Activated B cell treated with CpG ODN at 0.5 μM for 24 hours (primary cell): ENCODE measurements around the gene KMT2E. TPM values are rescaled to one million over a fixed set of nuclear protein-coding genes. Genes with fewer than 3 reads are reported as not detected.

Experiments
- ATAC-seq: fragments of 200-7000 bp; cut with Tn5 transposase; one replicate; pipeline ENCODE4 v1.10.0; 2021; ENCODE audit warnings: low read depth, mild to moderate bottlenecking, moderate library complexity
- CTCF ChIA-PET: fragments of 350-600 bp; sonication (Branson Sonifier 250); formaldehyde crosslinking; loops from one replicate; lab custom pipeline; 2021; ENCODE audit warnings: antibody characterized with exemption; lab: Charles Lee
- POLR2A ChIA-PET: fragments of 350-600 bp; sonication (Branson Sonifier 250); formaldehyde crosslinking; loops from one replicate; lab custom pipeline; 2021; ENCODE audit warnings: antibody characterized with exemption; lab: Charles Lee
- DNase-seq: peaks from one replicate; pipeline ENCODE4 v3.0.0; 2022
- H3K27ac Mint-ChIP-seq: one replicate; pipeline ENCODE4 v1.8.0; 2020; ENCODE audit warnings: mixed read lengths
- H3K27me3 Mint-ChIP-seq: one replicate; pipeline ENCODE4 v1.8.0; 2021; ENCODE audit warnings: mixed read lengths
- H3K36me3 Mint-ChIP-seq: one replicate; pipeline ENCODE4 v1.8.0; 2021; ENCODE audit warnings: low read depth, mixed read lengths
- H3K4me1 Mint-ChIP-seq: one replicate; pipeline ENCODE4 v1.8.0; 2021; ENCODE audit warnings: mixed read lengths
- H3K4me3 Mint-ChIP-seq: one replicate; pipeline ENCODE4 v1.8.0; 2020; ENCODE audit warnings: mild to moderate bottlenecking, mixed read lengths
- H3K9me3 Mint-ChIP-seq: one replicate; pipeline ENCODE4 v1.8.0; 2020; ENCODE audit warnings: mixed read lengths
- intact Hi-C: fragments of 100-400 bp; cut with micrococcal nuclease; formaldehyde crosslinking; loops from one replicate; pipeline ENCODE4 v1.15.1; 2024
- total RNA-seq: library from RNA; stranded (reverse); gene quantifications from 2 replicates; pipeline ENCODE4 v1.2.3, GENCODE V29; 2022
- TF ChIP-seq, protein P1 (sequence below): fragments of 200-600 bp; IDR thresholded peaks from one replicate; pipeline ENCODE4 v1.8.0; 2022; ENCODE audit warnings: antibody characterized with exemption, mild to moderate bottlenecking

KMT2E gene
- total RNA-seq, 1 donor from 2014 or later: 183 TPM

DNA sequence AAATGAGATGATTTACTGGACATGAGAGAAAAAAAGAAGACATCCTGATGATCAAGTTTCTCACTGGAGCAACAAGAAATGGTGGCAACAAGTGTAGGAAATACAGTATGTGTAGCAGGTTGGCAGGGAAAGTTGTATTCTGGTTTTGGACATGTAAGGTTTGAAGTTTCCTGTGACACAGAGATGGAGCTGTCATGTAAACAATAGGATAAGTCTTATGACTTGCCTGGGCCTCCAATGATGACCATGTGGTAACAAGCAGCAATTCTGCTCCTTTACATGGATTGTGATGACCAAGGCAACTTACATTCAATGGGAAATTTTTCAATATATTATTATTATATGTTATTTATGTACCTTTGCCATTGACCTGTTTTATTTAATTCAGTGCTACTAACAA, 125.4 kb downstream of the KMT2E start:
- H3K27me3 Mint-ChIP-seq: no peaks in the 10 kb centered on the region
- H3K9me3 Mint-ChIP-seq: no peaks in the 10 kb centered on the region
- H3K4me1 Mint-ChIP-seq: no peaks in the 10 kb centered on the region
- no peak for ATAC-seq
- H3K27ac Mint-ChIP-seq: no peak overlapping the region
- H3K4me3 Mint-ChIP-seq: no peak overlapping the region
- TF ChIP-seq, protein P1, sequence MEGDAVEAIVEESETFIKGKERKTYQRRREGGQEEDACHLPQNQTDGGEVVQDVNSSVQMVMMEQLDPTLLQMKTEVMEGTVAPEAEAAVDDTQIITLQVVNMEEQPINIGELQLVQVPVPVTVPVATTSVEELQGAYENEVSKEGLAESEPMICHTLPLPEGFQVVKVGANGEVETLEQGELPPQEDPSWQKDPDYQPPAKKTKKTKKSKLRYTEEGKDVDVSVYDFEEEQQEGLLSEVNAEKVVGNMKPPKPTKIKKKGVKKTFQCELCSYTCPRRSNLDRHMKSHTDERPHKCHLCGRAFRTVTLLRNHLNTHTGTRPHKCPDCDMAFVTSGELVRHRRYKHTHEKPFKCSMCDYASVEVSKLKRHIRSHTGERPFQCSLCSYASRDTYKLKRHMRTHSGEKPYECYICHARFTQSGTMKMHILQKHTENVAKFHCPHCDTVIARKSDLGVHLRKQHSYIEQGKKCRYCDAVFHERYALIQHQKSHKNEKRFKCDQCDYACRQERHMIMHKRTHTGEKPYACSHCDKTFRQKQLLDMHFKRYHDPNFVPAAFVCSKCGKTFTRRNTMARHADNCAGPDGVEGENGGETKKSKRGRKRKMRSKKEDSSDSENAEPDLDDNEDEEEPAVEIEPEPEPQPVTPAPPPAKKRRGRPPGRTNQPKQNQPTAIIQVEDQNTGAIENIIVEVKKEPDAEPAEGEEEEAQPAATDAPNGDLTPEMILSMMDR: no peak
- intact Hi-C loops: no loop called here
- DNase-seq: no peak
- CTCF ChIA-PET: no interaction called here
- POLR2A ChIA-PET: no interaction called here
- H3K36me3 Mint-ChIP-seq: peaks cover 75% of the 10 kb centered on the region

DNA sequence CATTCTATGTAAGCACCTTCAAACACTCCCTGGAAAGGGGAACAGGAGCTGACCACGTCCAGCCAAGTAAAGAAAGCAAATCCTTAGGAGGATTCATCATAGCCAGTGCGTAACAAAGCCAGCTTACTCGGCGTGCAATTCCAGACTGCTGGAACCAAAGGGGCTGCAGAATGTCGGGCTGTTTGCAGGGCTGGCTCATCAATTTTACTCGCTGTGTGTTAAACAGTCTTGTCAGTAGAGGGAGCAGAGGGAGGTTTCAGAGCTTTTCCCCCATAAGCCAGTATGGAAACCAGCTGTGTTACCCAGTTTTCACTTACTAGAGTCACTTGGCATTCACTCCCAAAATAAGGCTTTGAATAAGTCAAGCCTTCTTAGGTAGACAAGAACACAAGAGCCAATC, 127.1 kb downstream of the KMT2E start:
- Mint-ChIP-seq H3K27me3 (no peaks in the 10 kb centered on the region), H3K27ac (no peak overlapping the region), H3K4me3 (no peak overlapping the region), H3K9me3 (no peaks in the 10 kb centered on the region), H3K4me1 (no peaks in the 10 kb centered on the region), H3K36me3 (peaks cover 76% of the 10 kb centered on the region)
- DNase-seq (no peak), ATAC-seq (no peak)
- intact Hi-C loops: loop anchor here (1.0 to 5.0 kb wide), 3 partner anchors 196 to 347 kb away; no protein-coding TSS in a partner anchor
- POLR2A ChIA-PET: interaction anchor here (0.6 kb wide), 1 partner anchor 248 kb away, joined by 5 read pairs; the partner anchor contains the start of gene SRPK2
- TF ChIP-seq, protein P1: no peak
- CTCF ChIA-PET: interaction anchor here (0.6 to 1.5 kb wide), 5 partner anchors 59 to 1986 kb away, joined by 3 to 7 read pairs (median 4); no protein-coding TSS in a partner anchor

GRCh38 chr7:105149827-105150226, 135.8 kb downstream of the KMT2E start:
- DNase-seq (no peak), ATAC-seq (no peak)
- H3K4me3 Mint-ChIP-seq: no peak overlapping the region
- H3K4me1 Mint-ChIP-seq: no peaks in the 10 kb centered on the region
- POLR2A ChIA-PET: interaction anchor here (0.6 kb wide), 1 partner anchor 962 kb away, joined by 4 read pairs; the partner anchor contains the start of gene SYPL1
- H3K36me3 Mint-ChIP-seq: peaks cover 52% of the 10 kb centered on the region
- CTCF ChIA-PET: no interaction called here
- intact Hi-C loops: no loop called here
- no peaks in the 10 kb centered on the region for H3K9me3 Mint-ChIP-seq
- H3K27me3 Mint-ChIP-seq: no peaks in the 10 kb centered on the region
- TF ChIP-seq, protein P1: no peak
- H3K27ac Mint-ChIP-seq: no peak overlapping the region

GRCh38 chr7:105151152-105151551, 137.1 kb downstream of the KMT2E start:
- TF ChIP-seq, protein P1: no peak
- H3K9me3 Mint-ChIP-seq: no peaks in the 10 kb centered on the region

DNA sequence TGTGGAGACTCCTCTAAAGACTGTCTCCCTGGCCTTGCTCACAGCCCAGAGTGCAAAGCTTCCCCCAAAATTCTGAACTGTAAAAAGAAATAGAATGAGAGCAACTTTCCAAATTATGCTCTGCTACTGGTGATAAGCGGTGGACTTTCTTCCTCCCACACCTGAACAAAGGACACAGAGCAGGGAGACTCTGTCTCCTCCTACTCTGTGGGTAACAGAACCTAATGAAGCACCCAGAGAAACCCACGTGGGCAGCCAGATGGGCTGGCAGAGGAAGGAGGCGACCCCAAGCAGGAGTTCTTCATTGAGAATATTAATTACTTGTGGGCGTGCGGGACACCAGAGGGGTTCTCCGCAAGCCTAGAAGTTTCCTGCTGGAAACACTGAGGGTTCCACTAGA, 139.5 kb downstream of the KMT2E start:
- intact Hi-C loops: loop anchor here (1.0 kb wide), 2 partner anchors 276 to 335 kb away; no protein-coding TSS in a partner anchor
- POLR2A ChIA-PET: no interaction called here
- TF ChIP-seq, protein P1: no peak
- ATAC-seq: no peak
- Mint-ChIP-seq H3K27me3 (no peaks in the 10 kb centered on the region), H3K4me3 (no peak overlapping the region), H3K36me3 (peaks cover 52% of the 10 kb centered on the region), H3K9me3 (no peaks in the 10 kb centered on the region), H3K27ac (peak overlapping the region; percentile 1), H3K4me1 (no peaks in the 10 kb centered on the region)
- DNase-seq: no peak
- CTCF ChIA-PET: interaction anchor here (0.8 kb wide), 1 partner anchor 12 kb away, joined by 3 read pairs; no protein-coding TSS in a partner anchor

More at GRCh38 chr7:105151152-105151551, 137.1 kb downstream of the KMT2E start:
- H3K27me3 Mint-ChIP-seq: no peaks in the 10 kb centered on the region
- ATAC-seq (no peak), DNase-seq (no peak)
- ChIA-PET POLR2A (no interaction called here), CTCF (no interaction called here)
- intact Hi-C loops: no loop called here
- H3K4me3 Mint-ChIP-seq: no peak overlapping the region
- no peak overlapping the region for H3K27ac Mint-ChIP-seq
- H3K36me3 Mint-ChIP-seq: peaks cover 51% of the 10 kb centered on the region
- no peaks in the 10 kb centered on the region for H3K4me1 Mint-ChIP-seq
